ENCODE results near the gene RTP3.

DNA sequence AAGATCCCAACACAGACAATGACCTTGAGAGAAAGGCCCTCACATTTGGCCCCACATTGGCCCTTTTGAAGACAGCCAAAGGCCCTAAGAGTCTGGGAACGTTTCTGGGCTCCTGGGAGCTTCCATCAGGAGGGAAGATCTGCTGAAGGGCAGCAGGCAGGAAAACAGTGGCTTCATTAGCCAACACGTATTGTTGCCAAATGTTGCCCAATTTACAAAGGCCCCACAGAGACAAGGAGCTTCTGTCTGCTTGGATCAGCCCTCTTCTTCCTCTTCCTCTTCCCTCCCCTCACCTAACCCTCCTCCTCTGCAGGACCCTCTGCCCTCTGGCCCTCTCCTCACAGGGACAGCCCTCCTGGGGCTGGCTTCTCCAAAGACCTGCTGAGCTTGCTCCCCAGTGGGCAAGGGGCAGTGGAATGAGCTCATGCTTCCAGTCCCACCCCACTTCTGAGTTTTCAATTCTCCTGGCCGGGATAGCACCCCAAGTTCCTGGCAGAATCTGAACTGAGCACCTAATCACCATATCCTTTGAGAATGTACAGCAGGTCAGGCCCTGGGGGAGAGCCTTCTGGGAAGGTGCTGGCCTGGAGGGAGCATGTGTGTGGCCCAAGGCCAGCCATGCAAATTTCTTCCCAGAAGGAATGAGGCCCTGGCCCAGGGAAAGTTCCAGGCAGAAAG is 28.0 kb upstream of the RTP3 start:
- TF ChIP-seq, protein P1, sequence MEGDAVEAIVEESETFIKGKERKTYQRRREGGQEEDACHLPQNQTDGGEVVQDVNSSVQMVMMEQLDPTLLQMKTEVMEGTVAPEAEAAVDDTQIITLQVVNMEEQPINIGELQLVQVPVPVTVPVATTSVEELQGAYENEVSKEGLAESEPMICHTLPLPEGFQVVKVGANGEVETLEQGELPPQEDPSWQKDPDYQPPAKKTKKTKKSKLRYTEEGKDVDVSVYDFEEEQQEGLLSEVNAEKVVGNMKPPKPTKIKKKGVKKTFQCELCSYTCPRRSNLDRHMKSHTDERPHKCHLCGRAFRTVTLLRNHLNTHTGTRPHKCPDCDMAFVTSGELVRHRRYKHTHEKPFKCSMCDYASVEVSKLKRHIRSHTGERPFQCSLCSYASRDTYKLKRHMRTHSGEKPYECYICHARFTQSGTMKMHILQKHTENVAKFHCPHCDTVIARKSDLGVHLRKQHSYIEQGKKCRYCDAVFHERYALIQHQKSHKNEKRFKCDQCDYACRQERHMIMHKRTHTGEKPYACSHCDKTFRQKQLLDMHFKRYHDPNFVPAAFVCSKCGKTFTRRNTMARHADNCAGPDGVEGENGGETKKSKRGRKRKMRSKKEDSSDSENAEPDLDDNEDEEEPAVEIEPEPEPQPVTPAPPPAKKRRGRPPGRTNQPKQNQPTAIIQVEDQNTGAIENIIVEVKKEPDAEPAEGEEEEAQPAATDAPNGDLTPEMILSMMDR (IDR thresholded peaks at IDR 0.05): no peak
- no peak for TF ChIP-seq POLR2A (IDR thresholded peaks at IDR 0.05)

Data from adrenal gland (tissue), 5 donors.